Tibial nerve (tissue), 3 donors: ENCODE measurements around the gene TMEFF1.

Experiments
- CTCF ChIP-seq, 5 experiments: fragments of 200-600 bp in 3 of 5; fragments of 450-650 bp in 2 of 5; sonication (generic) in 3 of 5; IDR thresholded peaks; one replicate each; pipeline ENCODE4 v1.5.1; 2016 to 2019; ENCODE audit warnings: antibody characterized with exemption in 5 of 5, mild to moderate bottlenecking in 3 of 5, moderate library complexity in 2 of 5
- POLR2A ChIP-seq, 2 donors: fragments of 450-650 bp; IDR thresholded peaks; one replicate each; pipeline ENCODE4 v1.6.1; 2017; ENCODE audit warnings: antibody characterized with exemption in 2 of 2, mild to moderate bottlenecking in 2 of 2, moderate library complexity in 2 of 2

GRCh38 chr9:100457517-100457916 is 15.4 kb upstream of the TMEFF1 start:
- TF ChIP-seq POLR2A (IDR thresholded peaks at IDR 0.05), result no peak
- no peak for TF ChIP-seq CTCF (IDR thresholded peaks at IDR 0.05)
